ENCODE measurements around the gene PLXNA1. TPM values are rescaled to one million over a fixed set of nuclear protein-coding genes. Genes with fewer than 3 reads are reported as not detected.

The PLXNA1 gene
- polyA plus RNA-seq, 4 donors: 1.4 to 17.1 (median 6.3) TPM

GRCh38 chr3:126956866-126957650 lies 25.9 kb upstream of the PLXNA1 start:
- DNase-seq: no peak
- 88 to 91% (median 89%) methylated on average over 23 of the region's 23 CpGs for WGBS, 3 donors
- Histone ChIP-seq H3K9me3 (ENCODE audit: control insufficient read depth in 2 of 2, insufficient read depth in 1 of 2, low read depth in 1 of 2, low read length in 1 of 2) (no peaks in the 10 kb centered on the region), H3K4me1 (ENCODE audit: control insufficient read depth in 3 of 3, insufficient read depth in 2 of 3, low read depth in 1 of 3, low read length in 2 of 3) (no peaks in the 10 kb centered on the region), H3K27ac (ENCODE audit: low read depth in 1 of 3, low read length in 2 of 3) (no peak overlapping the region), H3K27me3 (ENCODE audit: control insufficient read depth in 3 of 3, insufficient read depth in 3 of 3, low read length in 3 of 3) (no peaks in the 10 kb centered on the region), H3K36me3 (ENCODE audit: control insufficient read depth in 3 of 3, insufficient read depth in 2 of 3, low read depth in 1 of 3, low read length in 3 of 3) (no peaks in the 10 kb centered on the region), H3K4me3 (ENCODE audit: low read depth in 1 of 3, low read length in 3 of 3) (no peak overlapping the region)
- FAIRE-seq: no peak

GRCh38 chr3:126957776-126958637 lies 24.9 kb upstream of the PLXNA1 start:
- no peak for DNase-seq
- Histone ChIP-seq H3K27me3 (ENCODE audit: control insufficient read depth in 3 of 3, insufficient read depth in 3 of 3, low read length in 3 of 3) (no peaks in the 10 kb centered on the region), H3K36me3 (ENCODE audit: control insufficient read depth in 3 of 3, insufficient read depth in 2 of 3, low read depth in 1 of 3, low read length in 3 of 3) (no peaks in the 10 kb centered on the region), H3K27ac (ENCODE audit: low read depth in 1 of 3, low read length in 2 of 3) (no peak overlapping the region), H3K4me1 (ENCODE audit: control insufficient read depth in 3 of 3, insufficient read depth in 2 of 3, low read depth in 1 of 3, low read length in 2 of 3) (no peaks in the 10 kb centered on the region), H3K9me3 (ENCODE audit: control insufficient read depth in 2 of 2, insufficient read depth in 1 of 2, low read depth in 1 of 2, low read length in 1 of 2) (no peaks in the 10 kb centered on the region), H3K4me3 (ENCODE audit: low read depth in 1 of 3, low read length in 3 of 3) (no peak overlapping the region)
- WGBS, 3 donors: 89 to 95% (median 91%) methylated on average over 14 of the region's 14 CpGs
- no peak for FAIRE-seq

- H3K27me3 ChIP-seq (ENCODE audit: control insufficient read depth in 3 of 3, insufficient read depth in 3 of 3, low read length in 3 of 3): no peaks in the 10 kb centered on the region
- H3K27ac ChIP-seq (ENCODE audit: low read depth in 1 of 3, low read length in 2 of 3): no peak overlapping the region
- H3K4me1 ChIP-seq (ENCODE audit: control insufficient read depth in 3 of 3, insufficient read depth in 2 of 3, low read depth in 1 of 3, low read length in 2 of 3): no peaks in the 10 kb centered on the region
- FAIRE-seq (no peak), DNase-seq (no peak)
- H3K9me3 ChIP-seq (ENCODE audit: control insufficient read depth in 2 of 2, insufficient read depth in 1 of 2, low read depth in 1 of 2, low read length in 1 of 2): no peaks in the 10 kb centered on the region
- WGBS, 3 donors: 80 to 88% (median 80%) methylated on average over 9 to 10 of the region's 10 CpGs
- no peak overlapping the region for H3K4me3 ChIP-seq (ENCODE audit: low read depth in 1 of 3, low read length in 3 of 3)
- no peaks in the 10 kb centered on the region for H3K36me3 ChIP-seq (ENCODE audit: control insufficient read depth in 3 of 3, insufficient read depth in 2 of 3, low read depth in 1 of 3, low read length in 3 of 3)
Observed at GRCh38 chr3:126958638-126959085, 24.3 kb upstream of the PLXNA1 start.

- no peak overlapping the region for H3K4me3 ChIP-seq (ENCODE audit: low read depth in 1 of 3, low read length in 3 of 3)
- no peaks in the 10 kb centered on the region for H3K27me3 ChIP-seq (ENCODE audit: control insufficient read depth in 3 of 3, insufficient read depth in 3 of 3, low read length in 3 of 3)
- H3K36me3 ChIP-seq (ENCODE audit: control insufficient read depth in 3 of 3, insufficient read depth in 2 of 3, low read depth in 1 of 3, low read length in 3 of 3): no peaks in the 10 kb centered on the region
- FAIRE-seq: no peak
- WGBS, 3 donors: 80 to 85% (median 85%) methylated on average over 10 of the region's 10 CpGs
- H3K9me3 ChIP-seq (ENCODE audit: control insufficient read depth in 2 of 2, insufficient read depth in 1 of 2, low read depth in 1 of 2, low read length in 1 of 2): no peaks in the 10 kb centered on the region
- no peak overlapping the region for H3K27ac ChIP-seq (ENCODE audit: low read depth in 1 of 3, low read length in 2 of 3)
- H3K4me1 ChIP-seq (ENCODE audit: control insufficient read depth in 3 of 3, insufficient read depth in 2 of 3, low read depth in 1 of 3, low read length in 2 of 3): no peaks in the 10 kb centered on the region
- no peak for DNase-seq
Observed at GRCh38 chr3:126959136-126959920, 23.6 kb upstream of the PLXNA1 start.

GRCh38 chr3:126959921-126960603 lies 22.9 kb upstream of the PLXNA1 start:
- DNase-seq (no peak), FAIRE-seq (no peak)
- no peak overlapping the region for H3K4me3 ChIP-seq (ENCODE audit: low read depth in 1 of 3, low read length in 3 of 3)
- H3K27ac ChIP-seq (ENCODE audit: low read depth in 1 of 3, low read length in 2 of 3): no peak overlapping the region
- H3K36me3 ChIP-seq (ENCODE audit: control insufficient read depth in 3 of 3, insufficient read depth in 2 of 3, low read depth in 1 of 3, low read length in 3 of 3): no peaks in the 10 kb centered on the region
- WGBS, 3 donors: 79 to 90% (median 80%) methylated on average over 17 of the region's 17 CpGs
- no peaks in the 10 kb centered on the region for H3K4me1 ChIP-seq (ENCODE audit: control insufficient read depth in 3 of 3, insufficient read depth in 2 of 3, low read depth in 1 of 3, low read length in 2 of 3)
- no peaks in the 10 kb centered on the region for H3K9me3 ChIP-seq (ENCODE audit: control insufficient read depth in 2 of 2, insufficient read depth in 1 of 2, low read depth in 1 of 2, low read length in 1 of 2)
- no peaks in the 10 kb centered on the region for H3K27me3 ChIP-seq (ENCODE audit: control insufficient read depth in 3 of 3, insufficient read depth in 3 of 3, low read length in 3 of 3)

- H3K4me3 ChIP-seq (ENCODE audit: low read depth in 1 of 3, low read length in 3 of 3): no peak overlapping the region
- no peaks in the 10 kb centered on the region for H3K4me1 ChIP-seq (ENCODE audit: control insufficient read depth in 3 of 3, insufficient read depth in 2 of 3, low read depth in 1 of 3, low read length in 2 of 3)
- FAIRE-seq: no peak
- no peak overlapping the region for H3K27ac ChIP-seq (ENCODE audit: low read depth in 1 of 3, low read length in 2 of 3)
- no peaks in the 10 kb centered on the region for H3K9me3 ChIP-seq (ENCODE audit: control insufficient read depth in 2 of 2, insufficient read depth in 1 of 2, low read depth in 1 of 2, low read length in 1 of 2)
- no peaks in the 10 kb centered on the region for H3K36me3 ChIP-seq (ENCODE audit: control insufficient read depth in 3 of 3, insufficient read depth in 2 of 3, low read depth in 1 of 3, low read length in 3 of 3)
- WGBS, 3 donors: 87 to 91% (median 87%) methylated on average over 17 of the region's 17 CpGs
- no peak for DNase-seq
- H3K27me3 ChIP-seq (ENCODE audit: control insufficient read depth in 3 of 3, insufficient read depth in 3 of 3, low read length in 3 of 3): no peaks in the 10 kb centered on the region
Observed at GRCh38 chr3:126960604-126960995, 22.3 kb upstream of the PLXNA1 start.

GRCh38 chr3:126961191-126961790 lies 21.6 kb upstream of the PLXNA1 start:
- H3K4me1 ChIP-seq (ENCODE audit: control insufficient read depth in 3 of 3, insufficient read depth in 2 of 3, low read depth in 1 of 3, low read length in 2 of 3): no peaks in the 10 kb centered on the region
- H3K9me3 ChIP-seq (ENCODE audit: control insufficient read depth in 2 of 2, insufficient read depth in 1 of 2, low read depth in 1 of 2, low read length in 1 of 2): no peaks in the 10 kb centered on the region
- no peak overlapping the region for H3K4me3 ChIP-seq (ENCODE audit: low read depth in 1 of 3, low read length in 3 of 3)
- no peak for DNase-seq
- no peak overlapping the region for H3K27ac ChIP-seq (ENCODE audit: low read depth in 1 of 3, low read length in 2 of 3)
- no peaks in the 10 kb centered on the region for H3K36me3 ChIP-seq (ENCODE audit: control insufficient read depth in 3 of 3, insufficient read depth in 2 of 3, low read depth in 1 of 3, low read length in 3 of 3)
- H3K27me3 ChIP-seq (ENCODE audit: control insufficient read depth in 3 of 3, insufficient read depth in 3 of 3, low read length in 3 of 3): no peaks in the 10 kb centered on the region
- WGBS, 3 donors: 63 to 70% (median 65%) methylated on average over 8 of the region's 8 CpGs
- FAIRE-seq: no peak
